Vagina (tissue), 2 donors: ENCODE results near the gene FOXI2. TPM values are rescaled to one million over a fixed set of nuclear protein-coding genes. Genes with fewer than 3 reads are reported as not detected.

Source experiments
- DNase-seq, 2 donors: peaks; one replicate each; pipeline ENCODE4 v3.0.0-alpha.2; 2017; ENCODE audit errors: extremely low spot score in 2 of 2
- H3K27ac ChIP-seq: fragments of 200-600 bp; sonication (generic); one replicate; pipeline ENCODE4 v1.5.1; 2019
- H3K27me3 ChIP-seq: fragments of 200-600 bp; sonication (generic); one replicate; pipeline ENCODE4 v1.5.1; 2019
- H3K36me3 ChIP-seq, 2 donors: fragments of 200-600 bp; sonication (generic); one replicate each; pipeline ENCODE4 v1.5.1; 2017 to 2019
- H3K4me1 ChIP-seq: fragments of 200-600 bp; sonication (generic); one replicate; pipeline ENCODE4 v1.5.1; 2019
- H3K4me3 ChIP-seq, 2 donors: fragments of 200-600 bp; sonication (generic); 1 replicate in 1 of 2; 2 replicates in 1 of 2; pipeline ENCODE4 v1.5.1; 2016 to 2019
- H3K9me3 ChIP-seq: fragments of 200-600 bp; sonication (generic); one replicate; pipeline ENCODE4 v1.5.1; 2019
- POLR2A ChIP-seq, 2 donors: fragments of 450-650 bp; IDR thresholded peaks; one replicate each; pipeline ENCODE4 v1.6.1; 2017; ENCODE audit warnings: antibody characterized with exemption in 2 of 2, mild to moderate bottlenecking in 2 of 2, moderate library complexity in 2 of 2
- POLR2AphosphoS5 ChIP-seq, 2 donors: sonication (generic); formaldehyde crosslinking; IDR thresholded peaks; one replicate each; pipeline ENCODE4 v1.9.0; 2017; ENCODE audit warnings: antibody characterized with exemption in 2 of 2, mild to moderate bottlenecking in 2 of 2, low read depth in 1 of 2; ENCODE audit not compliant: insufficient read depth in 1 of 2
- intact Hi-C: fragments of 100-400 bp; cut with DNase I; formaldehyde crosslinking; loops from one replicate; pipeline ENCODE4 v1.15.1; 2023
- total RNA-seq: library from RNA; depleted of rRNA; stranded (reverse); fragments of >200 nt; gene quantifications from one replicate; pipeline ENCODE4 v1.2.3, GENCODE V29; 2016
- TF ChIP-seq, protein P1 (sequence below), 3 experiments: fragments of 450-650 bp in 2 of 3; fragments of 200-600 bp in 1 of 3; sonication (generic) in 1 of 3; IDR thresholded peaks; one replicate each; pipeline ENCODE4 v1.5.1; 2017 to 2019; ENCODE audit warnings: antibody characterized with exemption in 3 of 3, mild to moderate bottlenecking in 2 of 3, moderate library complexity in 2 of 3

Gene FOXI2
- total RNA-seq, 1 donor from 2014 or later = 0.25 TPM

DNA sequence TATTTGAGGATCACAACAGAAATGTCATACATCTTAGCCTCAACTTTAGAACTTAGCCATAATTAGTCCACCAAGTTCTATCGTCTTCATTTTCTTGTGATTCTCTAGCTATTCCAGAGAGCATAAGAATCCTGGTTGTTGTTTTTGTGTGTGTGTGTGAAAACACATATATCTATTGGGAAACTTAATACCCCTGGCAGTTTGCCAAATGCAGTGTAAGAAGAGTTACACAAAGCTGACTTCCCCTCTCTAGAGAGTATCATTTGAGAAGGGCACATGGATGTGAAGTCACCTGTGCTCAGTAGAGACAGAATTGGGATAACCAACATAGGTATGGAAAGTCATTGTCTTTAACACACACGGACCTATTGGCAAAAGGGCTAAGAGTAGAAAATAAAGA, 19.3 kb downstream of the FOXI2 start:
- no peak overlapping the region for H3K27ac ChIP-seq
- intact Hi-C loops = no loop called here
- no peaks in the 10 kb centered on the region for H3K4me1 ChIP-seq

DNA sequence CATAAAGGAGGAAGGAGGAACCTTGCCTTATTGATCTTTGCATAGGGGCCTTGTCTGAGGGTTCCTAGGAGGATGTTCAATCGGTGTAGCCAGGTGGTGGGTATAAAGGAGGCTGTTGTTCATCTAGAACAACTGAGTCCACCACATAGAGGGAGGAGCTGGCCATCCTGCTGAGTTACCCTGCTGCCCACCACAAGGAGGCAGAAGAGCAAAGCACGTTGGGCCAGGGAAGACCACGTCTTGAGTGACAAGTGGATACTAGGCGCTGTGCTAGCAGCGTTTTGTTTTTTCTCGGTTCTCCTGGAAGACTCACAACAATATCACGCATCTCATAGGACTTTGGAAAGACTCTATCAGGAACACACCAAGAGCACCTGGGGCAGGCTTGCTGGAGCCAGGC, 20.0 kb downstream of the FOXI2 start:
- Histone ChIP-seq H3K36me3 (no peaks in the 10 kb centered on the region), H3K27me3 (no peaks in the 10 kb centered on the region), H3K4me3 (no peak overlapping the region), H3K9me3 (no peaks in the 10 kb centered on the region), H3K4me1 (no peaks in the 10 kb centered on the region), H3K27ac (no peak overlapping the region)
- TF ChIP-seq POLR2AphosphoS5 (IDR thresholded peaks at IDR 0.05; ENCODE audit: insufficient read depth in 1 of 2, low read depth in 1 of 2) = no peak
- TF ChIP-seq, protein P1, sequence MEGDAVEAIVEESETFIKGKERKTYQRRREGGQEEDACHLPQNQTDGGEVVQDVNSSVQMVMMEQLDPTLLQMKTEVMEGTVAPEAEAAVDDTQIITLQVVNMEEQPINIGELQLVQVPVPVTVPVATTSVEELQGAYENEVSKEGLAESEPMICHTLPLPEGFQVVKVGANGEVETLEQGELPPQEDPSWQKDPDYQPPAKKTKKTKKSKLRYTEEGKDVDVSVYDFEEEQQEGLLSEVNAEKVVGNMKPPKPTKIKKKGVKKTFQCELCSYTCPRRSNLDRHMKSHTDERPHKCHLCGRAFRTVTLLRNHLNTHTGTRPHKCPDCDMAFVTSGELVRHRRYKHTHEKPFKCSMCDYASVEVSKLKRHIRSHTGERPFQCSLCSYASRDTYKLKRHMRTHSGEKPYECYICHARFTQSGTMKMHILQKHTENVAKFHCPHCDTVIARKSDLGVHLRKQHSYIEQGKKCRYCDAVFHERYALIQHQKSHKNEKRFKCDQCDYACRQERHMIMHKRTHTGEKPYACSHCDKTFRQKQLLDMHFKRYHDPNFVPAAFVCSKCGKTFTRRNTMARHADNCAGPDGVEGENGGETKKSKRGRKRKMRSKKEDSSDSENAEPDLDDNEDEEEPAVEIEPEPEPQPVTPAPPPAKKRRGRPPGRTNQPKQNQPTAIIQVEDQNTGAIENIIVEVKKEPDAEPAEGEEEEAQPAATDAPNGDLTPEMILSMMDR (IDR thresholded peaks at IDR 0.05) = no peak
- TF ChIP-seq POLR2A (IDR thresholded peaks at IDR 0.05) = no peak
- DNase-seq = no peak
- intact Hi-C loops = no loop called here

More for the DNA sequence above, 19.3 kb downstream of the FOXI2 start:
- no peak for DNase-seq
- TF ChIP-seq, protein P1 (IDR thresholded peaks at IDR 0.05) = no peak
- TF ChIP-seq POLR2AphosphoS5 (IDR thresholded peaks at IDR 0.05; ENCODE audit: insufficient read depth in 1 of 2, low read depth in 1 of 2) (no peak), POLR2A (IDR thresholded peaks at IDR 0.05) (no peak)
- H3K4me3 ChIP-seq = no peak overlapping the region
- H3K27me3 ChIP-seq = no peaks in the 10 kb centered on the region
- no peaks in the 10 kb centered on the region for H3K36me3 ChIP-seq
- H3K9me3 ChIP-seq = no peaks in the 10 kb centered on the region

DNA sequence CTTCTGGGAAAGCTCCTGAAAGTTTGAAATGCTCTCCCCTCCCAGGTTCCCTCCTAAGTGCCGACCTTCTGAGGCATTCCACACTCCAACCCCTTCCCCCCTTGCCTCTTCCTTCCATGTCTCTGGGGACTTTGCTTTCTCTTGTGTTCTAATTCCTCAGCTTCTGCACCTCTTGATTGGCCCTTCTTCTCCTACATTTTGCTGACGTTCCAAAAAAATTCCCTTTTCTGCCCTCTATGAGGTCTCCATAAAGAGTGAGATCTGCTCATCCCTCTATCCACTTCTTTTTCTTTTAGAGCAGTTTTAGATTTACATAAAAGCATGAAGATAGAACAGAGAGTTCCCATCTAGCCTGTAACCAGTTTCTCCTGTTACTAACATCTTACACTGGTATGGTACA, 22.3 kb downstream of the FOXI2 start:
- Histone ChIP-seq H3K27me3 (no peaks in the 10 kb centered on the region), H3K4me1 (no peaks in the 10 kb centered on the region), H3K4me3 (no peak overlapping the region), H3K9me3 (no peaks in the 10 kb centered on the region), H3K36me3 (no peaks in the 10 kb centered on the region), H3K27ac (no peak overlapping the region)
- intact Hi-C loops = no loop called here
- no peak for DNase-seq
- TF ChIP-seq, protein P1 (IDR thresholded peaks at IDR 0.05) = no peak
- TF ChIP-seq POLR2A (IDR thresholded peaks at IDR 0.05) (no peak), POLR2AphosphoS5 (IDR thresholded peaks at IDR 0.05; ENCODE audit: insufficient read depth in 1 of 2, low read depth in 1 of 2) (no peak)

DNA sequence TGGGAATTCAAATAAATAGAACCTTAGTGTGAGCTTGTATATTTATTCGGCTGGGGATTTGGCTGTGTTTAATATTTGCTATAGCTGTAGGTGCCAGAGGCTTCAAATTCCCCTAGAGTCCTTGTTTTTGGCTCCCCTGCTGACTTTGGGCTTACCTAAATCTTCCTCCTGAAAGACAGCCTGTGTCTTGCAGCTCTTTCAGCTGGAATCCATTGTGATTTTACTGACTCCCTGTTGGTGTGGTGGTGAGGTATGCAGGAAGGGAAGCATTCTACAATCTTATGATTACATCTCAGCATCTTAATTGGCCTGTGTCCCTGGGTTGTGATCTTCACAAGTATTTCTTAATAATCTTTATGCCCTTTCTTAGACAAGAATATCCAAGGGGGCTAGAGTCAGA, 25.9 kb downstream of the FOXI2 start:
- no peaks in the 10 kb centered on the region for H3K9me3 ChIP-seq
- no peak overlapping the region for H3K4me3 ChIP-seq
- no peaks in the 10 kb centered on the region for H3K27me3 ChIP-seq
- H3K4me1 ChIP-seq = no peaks in the 10 kb centered on the region
- H3K36me3 ChIP-seq = no peaks in the 10 kb centered on the region
- DNase-seq = no peak
- TF ChIP-seq, protein P1 (IDR thresholded peaks at IDR 0.05) = no peak
- TF ChIP-seq POLR2A (IDR thresholded peaks at IDR 0.05) (no peak), POLR2AphosphoS5 (IDR thresholded peaks at IDR 0.05; ENCODE audit: insufficient read depth in 1 of 2, low read depth in 1 of 2) (no peak)
- H3K27ac ChIP-seq = no peak overlapping the region
- intact Hi-C loops = no loop called here

DNA sequence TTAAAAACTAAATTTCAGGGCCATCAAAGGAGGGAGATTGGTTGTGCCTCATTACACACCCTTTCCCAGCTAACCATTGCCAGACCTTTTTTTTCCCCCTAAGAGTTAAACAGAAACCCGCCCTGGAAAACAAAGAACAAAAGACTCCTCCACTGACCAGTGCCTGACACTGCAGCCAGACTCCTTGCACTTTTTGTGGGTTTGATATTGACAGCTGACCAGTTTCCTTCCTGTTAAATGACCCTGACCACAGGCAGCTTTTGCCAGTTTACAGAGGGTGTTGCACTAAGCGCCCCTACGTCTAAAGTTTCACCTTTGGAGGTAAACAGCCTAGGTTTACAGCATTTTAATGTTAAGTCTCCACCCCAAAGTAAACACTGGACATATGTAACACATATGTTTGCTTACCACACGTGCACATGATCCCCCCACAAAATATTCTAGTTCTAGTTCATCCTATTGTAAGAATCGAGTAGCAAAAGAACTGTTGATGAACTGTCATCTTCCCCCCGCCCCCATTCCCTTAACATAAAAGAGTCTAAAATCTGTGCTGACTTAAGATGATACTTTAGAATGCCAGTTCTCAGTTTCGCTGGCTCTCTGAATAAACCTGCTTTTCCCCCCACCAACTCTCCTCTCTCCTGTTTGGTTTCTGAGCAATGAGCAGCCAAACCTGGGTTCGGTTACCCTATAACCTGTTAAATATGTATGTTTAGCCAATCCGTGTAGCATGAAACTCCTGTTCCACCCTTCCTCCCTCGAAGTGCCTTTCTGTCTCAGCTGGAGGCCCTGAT, 38.0 kb downstream of the FOXI2 start:
- TF ChIP-seq POLR2A (IDR thresholded peaks at IDR 0.05) = no peak
- TF ChIP-seq, protein P1 (IDR thresholded peaks at IDR 0.05) = no peak
- no peak for TF ChIP-seq POLR2AphosphoS5 (IDR thresholded peaks at IDR 0.05; ENCODE audit: insufficient read depth in 1 of 2, low read depth in 1 of 2)
- intact Hi-C loops = no loop called here
- no peaks in the 10 kb centered on the region for H3K9me3 ChIP-seq
- H3K27me3 ChIP-seq = no peaks in the 10 kb centered on the region
- no peak overlapping the region for H3K4me3 ChIP-seq
- no peaks in the 10 kb centered on the region for H3K36me3 ChIP-seq
- no peak for DNase-seq
- H3K27ac ChIP-seq = no peak overlapping the region
- no peaks in the 10 kb centered on the region for H3K4me1 ChIP-seq
